Mucosa of stomach (tissue), 1 donor: Measurements from ENCODE around the gene STYX.

Experiments
- H3K27me3 ChIP-seq: one replicate; pipeline ENCODE4 v1.7.0; 2013; ENCODE audit warnings: mild to moderate bottlenecking, low read length; ENCODE audit not compliant: control insufficient read depth, insufficient read depth
- H3K36me3 ChIP-seq: one replicate; pipeline ENCODE4 v1.7.0; 2013; ENCODE audit warnings: low read length; ENCODE audit not compliant: control insufficient read depth, insufficient read depth
- H3K4me1 ChIP-seq: one replicate; pipeline ENCODE4 v1.7.0; 2013; ENCODE audit warnings: mild to moderate bottlenecking, low read length; ENCODE audit not compliant: control insufficient read depth, insufficient read depth
- H3K4me3 ChIP-seq: one replicate; pipeline ENCODE4 v1.7.0; 2013; ENCODE audit warnings: low read length
- H3K9ac ChIP-seq: one replicate; pipeline ENCODE4 v1.7.0; 2013; ENCODE audit warnings: mild to moderate bottlenecking, low read length, moderate library complexity
- H3K9me3 ChIP-seq: one replicate; pipeline ENCODE4 v1.7.0; 2013; ENCODE audit warnings: mild to moderate bottlenecking, low read length, moderate library complexity; ENCODE audit not compliant: control insufficient read depth
- donor health status: Pancreatic carcinoma.

STYX gene

DNA sequence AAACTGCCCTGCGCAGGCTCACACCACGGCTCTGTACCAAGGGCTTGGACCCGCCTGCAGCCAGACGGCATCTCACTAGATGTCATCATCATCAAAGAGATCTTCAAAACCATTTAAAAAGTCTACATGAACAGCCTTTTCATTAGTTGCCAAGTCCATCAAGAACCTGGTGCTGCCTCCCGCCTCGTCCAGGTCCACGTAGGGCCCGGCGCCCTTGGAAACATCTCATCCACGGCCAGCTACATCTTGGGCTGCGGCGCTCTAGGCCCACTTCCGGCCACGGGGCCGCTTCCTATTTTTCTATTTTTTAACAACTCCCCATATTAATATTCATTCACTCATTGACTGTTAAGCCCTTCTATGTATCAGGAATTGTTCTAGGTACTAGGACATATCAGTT lies 68.9 kb downstream of the STYX start:
- H3K4me3 ChIP-seq: no peak overlapping the region
- no peak overlapping the region for H3K9ac ChIP-seq
- no peaks in the 10 kb centered on the region for H3K36me3 ChIP-seq
- no peaks in the 10 kb centered on the region for H3K4me1 ChIP-seq
- H3K9me3 ChIP-seq: no peaks in the 10 kb centered on the region
- no peaks in the 10 kb centered on the region for H3K27me3 ChIP-seq

GRCh38 chr14:52801014-52801712 lies 71.2 kb downstream of the STYX start:
- no peaks in the 10 kb centered on the region for H3K4me1 ChIP-seq
- H3K36me3 ChIP-seq: no peaks in the 10 kb centered on the region
- H3K27me3 ChIP-seq: no peaks in the 10 kb centered on the region
- no peak overlapping the region for H3K4me3 ChIP-seq
- H3K9ac ChIP-seq: no peak overlapping the region
- no peaks in the 10 kb centered on the region for H3K9me3 ChIP-seq

DNA sequence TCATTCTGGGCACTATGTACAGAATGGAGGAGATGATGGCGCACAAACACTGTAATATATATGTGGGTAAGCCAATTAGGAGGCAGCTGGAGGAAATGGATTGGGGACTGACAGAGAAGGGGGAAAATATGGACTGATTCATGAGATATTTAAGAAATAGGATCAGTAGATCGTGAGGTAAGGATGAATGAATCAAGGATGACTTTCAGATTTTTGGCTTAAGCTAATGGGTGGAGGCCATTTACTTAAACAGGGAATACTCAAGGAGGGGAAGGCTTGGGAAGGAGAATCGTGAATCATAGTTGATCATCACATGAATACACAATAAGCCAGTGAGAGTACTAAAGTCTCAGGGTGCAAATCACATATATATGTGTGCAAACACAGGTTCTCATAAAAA lies 72.6 kb downstream of the STYX start:
- Histone ChIP-seq H3K9me3 (no peaks in the 10 kb centered on the region), H3K9ac (no peak overlapping the region), H3K36me3 (no peaks in the 10 kb centered on the region), H3K4me3 (no peak overlapping the region), H3K4me1 (no peaks in the 10 kb centered on the region), H3K27me3 (no peaks in the 10 kb centered on the region)

DNA sequence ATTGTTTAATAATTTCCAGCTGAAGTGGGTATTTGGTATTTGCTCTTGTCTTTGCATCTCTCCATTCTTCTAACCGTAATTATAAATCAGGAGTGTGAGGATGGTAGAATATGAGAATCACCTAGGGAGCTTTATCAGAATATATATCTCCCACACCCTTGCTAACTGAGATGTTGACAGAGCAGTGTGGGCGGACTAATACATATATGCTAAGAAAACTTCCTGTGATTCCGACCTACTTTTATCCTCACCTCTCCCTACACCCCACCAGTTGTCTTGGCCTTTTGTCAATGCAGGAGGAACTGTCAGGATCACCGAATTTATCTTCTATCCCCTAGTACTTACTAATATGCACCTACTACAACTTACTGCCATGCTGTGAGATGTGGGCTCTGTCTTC lies 76.1 kb downstream of the STYX start:
- Histone ChIP-seq H3K9ac (no peak overlapping the region), H3K27me3 (no peaks in the 10 kb centered on the region), H3K36me3 (no peaks in the 10 kb centered on the region), H3K9me3 (no peaks in the 10 kb centered on the region), H3K4me1 (no peaks in the 10 kb centered on the region), H3K4me3 (no peak overlapping the region)

- Histone ChIP-seq H3K9ac (no peak overlapping the region), H3K36me3 (no peaks in the 10 kb centered on the region), H3K9me3 (no peaks in the 10 kb centered on the region), H3K27me3 (no peaks in the 10 kb centered on the region), H3K4me1 (no peaks in the 10 kb centered on the region), H3K4me3 (no peak overlapping the region)
Observed at GRCh38 chr14:52808101-52808500, 78.1 kb downstream of the STYX start.

- H3K4me3 ChIP-seq: no peak overlapping the region
- H3K36me3 ChIP-seq: no peaks in the 10 kb centered on the region
- no peaks in the 10 kb centered on the region for H3K27me3 ChIP-seq
- no peaks in the 10 kb centered on the region for H3K4me1 ChIP-seq
- H3K9me3 ChIP-seq: no peaks in the 10 kb centered on the region
- H3K9ac ChIP-seq: no peak overlapping the region
Observed at GRCh38 chr14:52821805-52822250, 91.9 kb downstream of the STYX start.

DNA sequence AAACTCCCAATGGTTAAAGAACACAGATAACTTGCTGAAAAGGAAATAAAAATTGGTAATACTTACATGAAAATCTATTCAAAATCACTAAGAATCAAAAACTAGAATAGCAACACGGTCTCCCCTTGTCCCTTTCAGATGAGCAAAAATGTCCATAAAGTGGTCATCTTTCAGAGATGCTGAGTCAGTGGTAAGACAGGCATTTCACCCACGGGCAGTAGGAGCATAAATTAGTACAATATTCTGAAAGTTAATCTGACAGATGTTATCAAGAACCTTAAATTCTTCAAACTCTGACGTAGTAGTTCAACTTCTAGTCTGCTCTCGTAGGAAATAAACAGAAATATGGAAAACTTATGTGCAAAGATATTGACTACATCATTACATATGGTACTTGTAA lies 94.5 kb downstream of the STYX start:
- no peaks in the 10 kb centered on the region for H3K9me3 ChIP-seq
- H3K36me3 ChIP-seq: no peaks in the 10 kb centered on the region
- no peak overlapping the region for H3K4me3 ChIP-seq
- H3K9ac ChIP-seq: no peak overlapping the region
- H3K27me3 ChIP-seq: no peaks in the 10 kb centered on the region
- no peaks in the 10 kb centered on the region for H3K4me1 ChIP-seq
